C4-2B (cell line): ENCODE results near the gene SRP9.
A peak's percentile ranks its signal among the peaks of the same experiment; 100 is the strongest.

Experiments
- CTCF ChIP-seq: fragments of 450-650 bp; conservative IDR thresholded peaks from 2 replicates; pipeline ENCODE4 v1.5.1; 2017; ENCODE audit warnings: mild to moderate bottlenecking
- ZFX ChIP-seq: fragments of 450-650 bp; IDR thresholded peaks from 2 replicates; pipeline ENCODE4 v1.6.1; 2017

- TF ChIP-seq CTCF: peak; percentile 53
- peak; percentile 56; the same call in 1 of the 2 replicates for TF ChIP-seq ZFX
Measured at GRCh38 chr1:225809842-225810578, 32.4 kb downstream of the SRP9 start, which contains the start of gene EPHX1.
